K562 (cell line): Measurements from ENCODE around the gene LONRF2. TPM values are rescaled to one million over a fixed set of nuclear protein-coding genes. Genes with fewer than 3 reads are reported as not detected.
A peak's percentile ranks its signal among the peaks of the same experiment; 100 is the strongest.

Source experiments
- ATAC-seq: fragments of 200-7000 bp; cut with Tn5 transposase; 3 replicates; pipeline ENCODE4 v1.9.1; 2020; ENCODE audit warnings: moderate library complexity
- BruUV-seq: library from RNA; stranded (reverse); fragments of 400-500 nt; replicated peaks from 2 replicates; lab custom pipeline; 2021; lab: Mats Ljungman, UMichigan
- CTCF ChIA-PET: fragments of 300-600 bp; formaldehyde crosslinking; extraction: SDS; loops from one replicate; lab custom pipeline; 2021; ENCODE audit warnings: low intra/inter-chr PET ratio; lab: Yijun Ruan, JAX
- POLR2A ChIA-PET: fragments of 300-600, 350-650 bp; sonication (Branson Sonifier 250); formaldehyde crosslinking; extraction: SDS; loops from one replicate; lab custom pipeline; 2021; ENCODE audit warnings: antibody characterized with exemption, inconsistent platforms; lab: Yijun Ruan, JAX
- DNase-seq, 4 experiments: peaks; one replicate each; pipeline versions ENCODE4 v3.0.0 to v3.0.0-alpha.2; 2011 to 2018; ENCODE audit warnings: low spot score in 3 of 4, mixed read lengths in 3 of 4; ENCODE audit errors: extremely low read depth in 1 of 4
- FAIRE-seq: peaks from 2 replicates; lab custom pipeline; 2011; peaks lifted over from hg19 to GRCh38; lab: Jason Lieb, UNC
- H2AFZ ChIP-seq: 2 replicates; pipeline ENCODE4 v1.6.0; 2011; ENCODE audit warnings: low read depth, low read length, control low read depth, inconsistent platforms
- H3K27ac ChIP-seq: fragments of 200-600 bp; 3 replicates; pipeline ENCODE4 v1.8.0; 2011; ENCODE audit warnings: low read depth, mild to moderate bottlenecking, control low read depth, inconsistent platforms, low read length, moderate library complexity, mixed read lengths; ENCODE audit errors: extremely low read depth
- H3K27me3 ChIP-seq, 2 experiments: fragments of 300-600 bp in 1 of 2; 2 replicates in 1 of 2; 3 replicates in 1 of 2; pipeline versions ENCODE4 v1.6.0 to v1.8.0; 2011; ENCODE audit warnings: inconsistent platforms in 2 of 2, low read length in 2 of 2, mild to moderate bottlenecking in 1 of 2, mixed read lengths in 1 of 2, moderate library complexity in 1 of 2; ENCODE audit not compliant: control insufficient read depth in 2 of 2, insufficient read depth in 2 of 2
- H3K36me3 ChIP-seq: fragments of 300-600 bp; 3 replicates; pipeline ENCODE4 v1.8.0; 2011; ENCODE audit warnings: mild to moderate bottlenecking, low read length, inconsistent platforms; ENCODE audit not compliant: control insufficient read depth, insufficient read depth
- H3K4me1 ChIP-seq, 2 experiments: fragments of 200-600 bp in 1 of 2; replicated peaks in 1 of 2; 2 replicates in 1 of 2; 3 replicates in 1 of 2; pipeline versions ENCODE4 v1.5.1 to v1.8.0; 2011; ENCODE audit warnings: inconsistent platforms in 2 of 2, low read length in 2 of 2, mild to moderate bottlenecking in 1 of 2, mixed read lengths in 1 of 2, moderate library complexity in 1 of 2; ENCODE audit not compliant: control insufficient read depth in 2 of 2, insufficient read depth in 2 of 2
- H3K4me2 ChIP-seq: 2 replicates; pipeline ENCODE4 v1.6.1; 2011; ENCODE audit warnings: low read length, control low read depth, inconsistent platforms, mixed read lengths; ENCODE audit not compliant: insufficient read depth
- H3K4me3 ChIP-seq: fragments of 200-600 bp; sonication (generic), shearing (Covaris generic); 2 replicates; pipeline ENCODE4 v1.5.1; 2016; ENCODE audit warnings: control low read depth, inconsistent platforms
- H3K79me2 ChIP-seq: fragments of 200-600 bp; 3 replicates; pipeline ENCODE4 v1.8.0; 2011; ENCODE audit warnings: low read length, inconsistent platforms; ENCODE audit not compliant: control insufficient read depth, insufficient read depth
- H3K9ac ChIP-seq, 2 experiments: 2 replicates each; pipeline versions ENCODE4 v1.6.0 to v1.6.1; 2011; ENCODE audit warnings: low read depth in 2 of 2, low read length in 2 of 2, control low read depth in 1 of 2, inconsistent platforms in 1 of 2, mild to moderate bottlenecking in 1 of 2, mixed read lengths in 1 of 2; ENCODE audit not compliant: insufficient read depth in 1 of 2
- H3K9me1 ChIP-seq: one replicate; pipeline ENCODE4 v1.6.0; 2011; ENCODE audit warnings: inconsistent platforms, mild to moderate bottlenecking, low read length, moderate library complexity; ENCODE audit not compliant: control insufficient read depth, insufficient read depth
- H3K9me3 ChIP-seq: replicated peaks from 2 replicates; pipeline ENCODE4 v1.5.1; 2011; ENCODE audit warnings: low read depth, low read length, inconsistent platforms; ENCODE audit not compliant: control insufficient read depth, insufficient read depth
- H4K20me1 ChIP-seq: replicated peaks from 2 replicates; pipeline ENCODE4 v1.6.1; 2011; ENCODE audit warnings: low read length, inconsistent platforms, mixed read lengths; ENCODE audit not compliant: control insufficient read depth, insufficient read depth
- ARID1B ChIP-seq: fragments of 450-650 bp; IDR thresholded peaks from 2 replicates; pipeline ENCODE4 v1.6.1; 2016; ENCODE audit warnings: antibody characterized with exemption, mild to moderate bottlenecking, inconsistent platforms
- BACH1 ChIP-seq: fragments of 200-800 bp; sonication (Bioruptor generic); IDR thresholded peaks from 2 replicates; pipeline ENCODE4 v1.6.1; 2016; ENCODE audit warnings: missing genetic modification characterization, missing compliant biosample characterization
- CREB3 ChIP-seq: fragments of 450-650 bp; conservative IDR thresholded peaks from 2 replicates; pipeline ENCODE4 v1.6.1; 2016; ENCODE audit warnings: missing genetic modification characterization, low read depth, mild to moderate bottlenecking, missing compliant biosample characterization, moderate library complexity
- RBM17 ChIP-seq: fragments of 200-400 bp; formaldehyde crosslinking; IDR thresholded peaks from 2 replicates; pipeline ENCODE4 v1.6.1; 2017; ENCODE audit warnings: low read depth, mild to moderate bottlenecking, low read length, borderline replicate concordance
- SMAD4 ChIP-seq: fragments of 250-450 bp; sonication (Bioruptor Pico); conservative IDR thresholded peaks from 2 replicates; pipeline ENCODE4 v1.8.0; 2021; ENCODE audit warnings: inconsistent platforms, mild to moderate bottlenecking, moderate library complexity
- ZFP36 ChIP-seq: fragments of 150-350 bp; IDR thresholded peaks from 2 replicates; pipeline ENCODE4 v1.6.1; 2018; ENCODE audit warnings: low read length, low read depth; ENCODE audit not compliant: partially characterized antibody
- ZNF134 ChIP-seq: fragments of 250-450 bp; sonication (Bioruptor Pico); conservative IDR thresholded peaks from 2 replicates; pipeline ENCODE4 v1.4.0; 2020
- ZNF175 ChIP-seq: fragments of 200-800 bp; sonication (Bioruptor generic); IDR thresholded peaks from 2 replicates; pipeline ENCODE4 v1.6.1; 2016; ENCODE audit warnings: low read depth, mild to moderate bottlenecking, missing genetic modification characterization, missing compliant biosample characterization
- ZNF592 ChIP-seq: fragments of 450-650 bp; IDR thresholded peaks from 2 replicates; pipeline ENCODE4 v1.6.1; 2017; ENCODE audit warnings: antibody characterized with exemption, mild to moderate bottlenecking
- WGBS: fragments of 100-300 bp; shearing (Covaris generic); methylation state at CpG from one replicate; pipeline ENCODE4 v1.1.6; 2016; ENCODE audit warnings: low coverage, mixed read lengths; ENCODE audit not compliant: insufficient coverage; ENCODE audit errors: missing lambda C conversion rate; 5-methylcytosine and 5-hydroxymethylcytosine counted together
- in situ Hi-C: fragments of 300-500 bp; cut with MboI; formaldehyde crosslinking; loops from 4 replicates; pipeline ENCODE4 v1.15.0; 2018; ENCODE audit warnings: inconsistent platforms, mixed read lengths
- intact Hi-C: fragments of 100-400 bp; cut with micrococcal nuclease; formaldehyde crosslinking; loops from 2 replicates; pipeline ENCODE4 v1.14.2; 2022
- polyA plus RNA-seq, 8 experiments: library from polyadenylated mRNA; depleted of rRNA in 4 of 8; stranded (reverse) in 5 of 8; unstranded in 3 of 8; fragments of >200 nt; fragmentation: Nextera tagmentation in 2 of 8; fragmentation: Illumina TruSeq in 1 of 8; extraction: Ambion mirVana in 2 of 8; extraction: Trizol in 1 of 8; gene quantifications; 2 replicates each; pipeline versions ENCODE4 v1.2.1 to v1.2.3, GENCODE V29; 2011 to 2014; ENCODE audit warnings: inconsistent platforms in 1 of 8, missing spikeins in 1 of 8
- total RNA-seq, 7 experiments: library from RNA; depleted of rRNA in 6 of 7; stranded (reverse); fragments of >200 nt in 6 of 7; fragmentation: Illumina TruSeq in 2 of 7; extraction: Trizol in 2 of 7; gene quantifications; 2 replicates each; pipeline versions ENCODE4 v1.2.1 to v1.2.3, GENCODE V29; 2011 to 2021; ENCODE audit warnings: low replicate concordance in 1 of 7
- TF ChIP-seq, protein P1 (sequence below): IDR thresholded peaks from 3 replicates; pipeline ENCODE4 v1.6.1; 2011; ENCODE audit warnings: borderline replicate concordance, mild to moderate bottlenecking; ENCODE audit not compliant: insufficient read length, insufficient read depth

LONRF2 gene
- total and polyA plus RNA-seq, 9 of the 15 experiments (the other 6 are each of a cell fraction or from before 2014, with no cell fraction given) = 0.35 to 5.0 (median 2.7) TPM

DNA sequence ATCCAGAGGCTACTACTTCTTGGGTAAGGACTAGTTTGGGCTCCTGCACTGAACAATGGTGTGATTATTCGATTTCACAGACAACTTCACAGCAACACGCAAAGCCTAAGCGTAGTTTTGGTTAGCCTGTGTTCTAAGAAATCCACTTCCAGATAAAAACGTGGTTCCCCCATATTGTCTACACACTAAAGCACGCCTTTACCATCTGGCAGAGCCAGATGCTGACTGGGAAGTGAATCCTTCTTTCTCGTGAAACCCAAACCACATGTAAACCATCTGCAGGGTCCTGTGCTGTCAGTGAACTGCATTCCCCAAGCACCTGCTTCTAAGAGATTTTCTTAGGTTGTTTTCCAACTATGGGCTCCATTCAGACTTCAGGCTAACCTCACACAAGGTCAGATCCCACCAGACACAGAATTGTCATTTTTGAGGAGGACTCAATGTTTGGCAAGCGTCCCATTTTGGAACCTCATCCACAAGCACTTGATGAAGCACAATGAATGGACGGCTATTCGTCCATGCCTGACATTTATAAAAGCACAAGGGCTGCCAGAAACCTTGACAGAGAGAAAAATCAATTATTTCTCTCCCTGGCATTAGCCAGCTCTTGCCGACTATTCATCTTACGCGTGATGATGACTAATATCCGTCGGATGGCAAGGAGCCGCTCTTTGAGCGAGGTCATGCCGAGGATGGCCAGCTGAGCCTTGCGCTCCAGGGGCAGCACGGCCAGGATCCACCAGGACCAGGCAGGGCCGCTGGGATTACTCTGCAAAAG, 38.4 kb downstream of the LONRF2 start:
- peak; percentile 24 for ATAC-seq
- no peaks in the 10 kb centered on the region for H3K9me1 ChIP-seq
- H3K36me3 ChIP-seq = peaks cover 27% of the 10 kb centered on the region
- FAIRE-seq = peak; percentile 66
- intact Hi-C loops (loop anchor here (2.0 kb wide), 1 partner anchor 21 kb away; no protein-coding TSS in a partner anchor), in situ Hi-C loops (no loop called here)
- WGBS = 61% methylated on average over 19 of the region's 20 CpGs
- no peak overlapping the region for H3K4me3 ChIP-seq
- peak overlapping the region; percentile 79 for H3K27ac ChIP-seq
- CTCF ChIA-PET = no interaction called here
- H2AFZ ChIP-seq = peak overlapping the region; percentile 79
- H3K79me2 ChIP-seq = no peaks in the 10 kb centered on the region
- H3K4me1 ChIP-seq = peaks cover 32 to 70% of the 10 kb centered on the region in 2 experiments
- peak overlapping the region; percentile 33 for H3K4me2 ChIP-seq
- H3K27me3 ChIP-seq = no peaks in the 10 kb centered on the region
- peak; percentile 39 to 78 (median 49) for DNase-seq
- H4K20me1 ChIP-seq = no peaks in the 10 kb centered on the region
- no TSS peak for BruUV-seq
- peak overlapping the region; percentile 25 to 47; a peak in 2 of 4 replicates for H3K9ac ChIP-seq
- POLR2A ChIA-PET = no interaction called here
- no peaks in the 10 kb centered on the region for H3K9me3 ChIP-seq
- TF ChIP-seq ZNF134 (no peak), BACH1 (tag) (no peak), SMAD4 (peak; percentile 75), ARID1B (peak; percentile 71), ZNF175 (CRISPR knock-in tag) (no peak), ZNF592 (peak; percentile 64; the same call in 1 of the 2 replicates), ZFP36 (no peak), CREB3 (tag) (0 out of 2 replicates have a peak, but pooled peaks have one; percentile 27), RBM17 (no peak)
- TF ChIP-seq, protein P1, sequence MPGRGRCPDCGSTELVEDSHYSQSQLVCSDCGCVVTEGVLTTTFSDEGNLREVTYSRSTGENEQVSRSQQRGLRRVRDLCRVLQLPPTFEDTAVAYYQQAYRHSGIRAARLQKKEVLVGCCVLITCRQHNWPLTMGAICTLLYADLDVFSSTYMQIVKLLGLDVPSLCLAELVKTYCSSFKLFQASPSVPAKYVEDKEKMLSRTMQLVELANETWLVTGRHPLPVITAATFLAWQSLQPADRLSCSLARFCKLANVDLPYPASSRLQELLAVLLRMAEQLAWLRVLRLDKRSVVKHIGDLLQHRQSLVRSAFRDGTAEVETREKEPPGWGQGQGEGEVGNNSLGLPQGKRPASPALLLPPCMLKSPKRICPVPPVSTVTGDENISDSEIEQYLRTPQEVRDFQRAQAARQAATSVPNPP = no peak
